GM19372 (cell line): Measurements from ENCODE around the gene UTS2R.

Experiments used
- ATAC-seq: cut with Tn5 transposase; IDR thresholded peaks from one replicate; pipeline ENCODE4 v1.9.1; 2021; ENCODE audit warnings: mild to moderate bottlenecking, low read depth, moderate library complexity; ENCODE audit not compliant: unreplicated experiment

Gene UTS2R

GRCh38 chr17:82386881-82387704 is 15.5 kb downstream of the UTS2R start:
- no peak for ATAC-seq

- ATAC-seq: no peak
Observed at GRCh38 chr17:82387705-82388106, 16.1 kb downstream of the UTS2R start.

- ATAC-seq: no peak
Observed at GRCh38 chr17:82388223-82388921, 16.8 kb downstream of the UTS2R start.

DNA sequence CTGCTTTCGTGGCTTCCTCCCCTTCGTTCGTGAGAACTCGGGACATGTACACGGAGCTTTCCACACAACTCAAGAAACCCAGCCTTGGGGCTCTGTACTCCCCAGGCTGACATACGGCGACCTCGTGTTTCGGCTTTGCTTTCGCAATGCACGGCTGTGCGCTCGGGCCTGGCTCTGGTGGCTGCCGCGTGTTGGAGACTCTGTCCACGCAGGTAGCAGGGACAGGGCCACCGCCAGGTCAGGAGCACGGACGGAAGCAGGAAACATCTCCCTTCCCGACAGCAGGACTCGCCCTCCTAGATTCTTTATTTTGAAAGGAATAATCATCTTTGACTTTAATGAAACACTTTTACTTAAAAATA is 17.3 kb downstream of the UTS2R start:
- ATAC-seq: no peak

DNA sequence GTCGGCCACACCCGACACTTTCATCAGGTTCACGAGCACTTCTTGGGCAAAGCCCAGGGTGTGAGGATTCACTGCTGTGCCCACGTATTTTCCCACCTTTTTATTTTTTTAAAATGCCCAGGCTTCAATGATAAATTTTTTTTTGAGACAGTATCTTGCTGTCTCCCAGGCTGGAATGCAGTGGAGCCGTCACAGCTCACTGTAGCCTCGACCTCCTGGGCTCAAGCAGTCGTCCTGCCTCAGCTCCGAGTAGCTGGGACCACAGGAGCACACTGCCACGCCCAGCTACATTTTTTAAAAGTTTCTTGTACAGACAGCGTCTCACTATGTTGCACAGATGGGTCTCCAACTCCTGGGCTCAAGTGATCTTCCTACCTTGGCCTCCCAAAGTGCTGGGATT is 17.8 kb downstream of the UTS2R start:
- ATAC-seq: no peak

- no peak for ATAC-seq
Observed at GRCh38 chr17:82390015-82390859, 18.7 kb downstream of the UTS2R start.

DNA sequence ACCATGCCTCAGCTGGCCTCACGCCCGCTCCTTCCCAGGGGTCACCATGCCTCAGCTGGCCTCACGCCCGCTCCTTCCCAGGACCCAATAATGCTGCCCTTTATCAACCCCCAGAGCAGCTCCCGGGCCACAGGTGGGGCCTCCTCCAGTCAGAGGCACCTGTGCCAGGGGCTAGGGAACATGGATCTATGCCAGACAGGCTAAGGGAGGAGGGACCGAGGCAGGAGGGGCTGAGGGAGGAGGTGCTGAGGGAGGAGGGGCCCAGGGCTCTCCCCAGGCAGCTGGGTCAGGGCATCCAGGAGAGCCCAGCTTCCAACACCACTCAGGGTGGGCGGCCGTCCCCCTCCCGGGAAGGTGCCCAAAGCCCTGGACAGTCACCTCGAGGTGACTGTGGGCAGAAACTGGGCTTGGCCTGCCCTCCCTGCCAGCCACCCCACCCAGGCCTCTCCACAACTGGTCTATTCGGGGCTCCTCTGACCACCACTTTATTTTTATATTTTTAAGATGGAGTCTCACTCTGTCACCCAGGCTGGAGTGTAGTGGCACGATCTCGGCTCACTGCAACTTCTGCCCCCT is 19.4 kb downstream of the UTS2R start:
- ATAC-seq: no peak

DNA sequence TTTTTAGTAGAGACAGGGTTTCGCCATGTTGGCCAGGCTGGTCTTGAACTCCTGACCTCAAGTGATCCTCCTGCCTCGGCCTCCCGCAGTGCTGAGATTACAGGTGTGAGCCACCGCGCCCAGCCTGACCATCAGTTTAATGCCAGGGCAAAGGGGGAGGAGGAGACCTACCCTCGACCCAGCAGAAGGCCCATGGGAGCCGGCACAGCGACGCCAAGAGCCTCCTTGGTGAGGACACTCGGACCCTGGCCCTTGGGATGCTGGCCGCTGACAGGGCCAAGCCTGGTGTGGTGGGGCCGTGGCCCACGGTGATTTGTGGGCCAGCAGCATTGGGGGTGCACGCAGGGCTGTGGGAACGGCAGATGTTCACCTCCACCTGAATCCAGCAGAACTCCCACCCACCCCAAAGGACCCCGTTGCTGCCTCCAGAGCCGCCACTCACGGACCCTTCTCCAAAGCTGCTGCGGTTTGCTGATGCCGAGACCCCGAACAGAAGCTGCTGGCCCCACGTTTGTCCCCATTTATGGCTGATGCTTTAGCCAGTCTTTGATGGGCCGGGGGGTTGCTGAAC is 20.0 kb downstream of the UTS2R start:
- ATAC-seq: no peak

- no peak for ATAC-seq
Observed at GRCh38 chr17:82392209-82392920, 20.8 kb downstream of the UTS2R start.

DNA sequence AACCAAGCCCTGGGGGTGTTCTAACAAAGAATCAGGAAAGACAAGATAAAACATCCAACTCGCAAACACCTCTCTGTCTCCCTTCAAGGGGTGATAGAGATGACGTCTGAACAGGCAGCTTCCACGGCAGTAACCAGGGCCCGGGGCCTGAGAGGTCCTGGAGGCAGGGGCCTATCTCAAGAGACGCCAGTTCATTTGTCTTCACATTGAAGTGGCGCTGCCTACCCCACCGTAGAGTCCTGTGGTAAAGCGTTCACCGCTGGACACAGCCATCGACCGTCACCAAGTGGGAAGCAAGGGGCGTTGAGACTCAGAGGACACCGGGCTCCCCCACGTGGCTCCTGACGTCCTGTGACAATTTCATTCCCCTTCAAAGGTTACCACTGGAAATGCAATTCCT is 21.4 kb downstream of the UTS2R start:
- ATAC-seq: no peak

DNA sequence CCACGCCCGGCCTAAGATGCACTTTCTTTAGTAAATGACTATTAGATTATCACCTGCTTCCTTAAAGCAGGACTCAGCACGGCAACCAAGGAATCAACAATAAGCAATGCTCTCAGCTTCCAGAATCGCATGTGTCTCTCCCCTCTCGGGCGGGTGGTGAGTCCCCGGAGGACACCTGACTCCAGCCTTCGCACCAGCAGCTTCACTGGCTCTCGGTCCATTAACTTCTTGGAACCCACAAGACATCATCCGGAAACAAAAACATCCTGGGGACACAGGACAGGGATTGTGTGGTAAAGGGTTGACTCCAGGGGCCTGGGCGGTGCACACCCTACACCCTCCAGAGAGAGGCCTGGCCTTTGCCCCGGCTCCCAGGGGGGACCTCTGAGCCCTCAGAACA is 22.7 kb downstream of the UTS2R start:
- ATAC-seq: no peak

DNA sequence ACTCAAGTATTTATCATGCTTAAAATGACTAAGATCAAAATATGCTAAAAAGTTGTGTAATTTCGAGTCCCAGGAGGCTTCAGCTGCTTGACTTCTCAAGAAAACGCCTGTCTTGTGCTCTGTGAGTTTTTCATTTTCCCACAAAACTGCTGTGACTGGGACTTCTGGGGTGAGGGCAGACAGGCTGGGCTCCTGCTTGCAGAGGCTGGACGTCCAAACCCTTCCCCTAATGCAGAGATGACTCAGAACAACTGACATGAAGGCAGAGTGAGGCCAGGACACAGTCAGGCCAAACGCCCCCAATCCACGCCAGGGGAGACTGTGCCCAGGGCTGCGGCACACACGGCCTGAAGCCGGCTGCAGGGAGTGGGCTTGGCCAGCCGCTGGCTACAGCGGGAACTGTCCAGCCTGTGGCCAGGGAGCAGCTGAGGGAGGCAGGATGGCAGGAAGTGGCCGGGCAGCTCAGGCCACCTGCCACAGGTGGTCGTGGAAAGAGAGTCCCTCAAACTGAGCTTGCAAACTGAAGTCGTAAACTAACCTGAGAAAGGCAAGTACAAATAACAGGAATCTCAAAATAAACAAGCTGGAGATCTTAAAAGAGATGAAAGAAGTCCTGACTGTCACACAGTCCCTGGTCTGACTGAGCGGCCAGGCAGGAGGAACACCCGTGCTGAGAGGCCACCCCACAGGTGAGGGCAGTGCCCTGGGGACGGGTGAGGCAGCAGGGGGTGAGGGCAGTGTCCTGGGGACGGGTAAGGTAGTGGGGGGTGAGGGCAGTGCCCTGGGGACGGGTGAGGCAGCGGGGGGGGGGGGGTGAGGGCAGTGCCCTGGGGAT is 25.3 kb downstream of the UTS2R start:
- no peak for ATAC-seq

GRCh38 chr17:82397449-82398335 is 26.1 kb downstream of the UTS2R start:
- ATAC-seq: no peak

DNA sequence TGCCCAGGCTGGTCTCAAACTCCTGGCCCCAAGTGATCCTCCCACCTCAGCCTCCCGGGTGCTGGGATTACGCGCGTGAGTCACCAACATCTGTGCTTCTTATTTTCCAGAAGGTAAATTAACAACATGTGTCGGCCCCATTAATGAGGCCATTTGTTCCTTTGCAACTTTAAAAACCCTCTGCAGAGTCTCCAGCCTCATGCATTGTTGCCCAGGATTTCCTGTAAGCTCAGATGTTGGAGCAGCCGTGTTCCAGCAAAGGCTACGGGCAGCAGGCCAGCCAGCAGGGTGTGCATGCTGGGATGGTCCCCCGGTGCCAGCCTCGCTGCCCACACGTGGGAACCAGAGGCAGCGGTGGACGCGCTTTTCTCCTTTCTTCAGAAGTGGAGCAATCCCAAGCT is 27.5 kb downstream of the UTS2R start:
- no peak for ATAC-seq

- no peak for ATAC-seq
Observed at GRCh38 chr17:82399601-82400101, 28.1 kb downstream of the UTS2R start.

GRCh38 chr17:82400206-82400605 is 28.6 kb downstream of the UTS2R start:
- ATAC-seq: no peak

DNA sequence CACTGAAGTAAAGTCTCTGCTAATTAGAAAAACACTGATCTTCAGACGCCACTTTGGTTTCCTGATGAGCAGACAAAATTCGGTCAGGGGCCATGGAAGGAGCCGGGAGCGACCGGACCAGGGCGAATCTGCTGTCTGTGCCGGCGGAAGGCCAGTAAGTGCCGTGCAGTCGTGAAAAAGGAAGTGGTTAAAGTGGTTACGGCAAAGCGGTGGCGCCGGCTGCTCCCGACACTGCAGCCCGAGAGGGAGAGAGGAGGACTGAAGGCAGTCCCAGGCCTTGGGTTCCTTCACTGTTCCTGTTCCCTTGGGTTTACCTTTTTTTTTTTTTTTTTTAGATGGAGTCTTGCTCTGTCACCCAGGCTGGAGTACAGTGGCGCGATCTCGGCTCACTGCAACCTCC is 29.3 kb downstream of the UTS2R start:
- ATAC-seq: no peak

DNA sequence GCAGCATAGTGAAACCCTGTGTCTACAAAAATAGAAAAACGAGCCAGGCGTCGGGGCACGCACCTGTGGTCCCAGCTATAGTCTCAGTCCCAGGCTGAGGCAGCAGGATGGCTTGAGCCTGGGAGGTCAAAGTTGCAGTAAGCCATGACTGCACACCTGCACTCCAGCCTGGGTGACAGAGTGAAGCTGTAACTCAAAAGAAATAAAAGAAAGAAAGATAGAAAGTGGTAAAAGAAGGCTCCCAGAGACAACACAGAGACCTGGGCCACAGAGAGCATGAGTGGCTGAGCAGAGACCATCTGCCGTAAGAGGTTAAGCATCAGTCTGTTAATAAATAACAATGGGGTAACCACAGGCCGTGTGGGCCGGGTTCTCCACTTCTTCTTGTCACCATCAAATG is 31.3 kb downstream of the UTS2R start:
- ATAC-seq: peak; percentile 64
